HG02571 (cell line): Measurements from ENCODE around the gene SLC30A7.
"Not testable (repeated sequence)": the region's sequence is repeated elsewhere in the genome, so short reads cannot be mapped to it uniquely, and the experiment has no call there.

ENCODE experiments used
- ATAC-seq: cut with Tn5 transposase; IDR thresholded peaks from one replicate; pipeline ENCODE4 v1.9.1; 2021; ENCODE audit warnings: mild to moderate bottlenecking, moderate library complexity; ENCODE audit not compliant: unreplicated experiment

The SLC30A7 gene, protein sequence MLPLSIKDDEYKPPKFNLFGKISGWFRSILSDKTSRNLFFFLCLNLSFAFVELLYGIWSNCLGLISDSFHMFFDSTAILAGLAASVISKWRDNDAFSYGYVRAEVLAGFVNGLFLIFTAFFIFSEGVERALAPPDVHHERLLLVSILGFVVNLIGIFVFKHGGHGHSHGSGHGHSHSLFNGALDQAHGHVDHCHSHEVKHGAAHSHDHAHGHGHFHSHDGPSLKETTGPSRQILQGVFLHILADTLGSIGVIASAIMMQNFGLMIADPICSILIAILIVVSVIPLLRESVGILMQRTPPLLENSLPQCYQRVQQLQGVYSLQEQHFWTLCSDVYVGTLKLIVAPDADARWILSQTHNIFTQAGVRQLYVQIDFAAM

GRCh38 chr1:100895540-100896480, at the start of gene SLC30A7:
TSS of gene SLC30A7 (plus strand) at chr1:100896090. CDS start at chr1:100896263, 173 bp downstream.
- peak; percentile 77 for ATAC-seq

GRCh38 chr1:100847361-100848082, 48.4 kb upstream of the SLC30A7 start:
- ATAC-seq = no peak

GRCh38 chr1:100851726-100852125, 44.2 kb upstream of the SLC30A7 start:
- ATAC-seq = no peak

- ATAC-seq = no peak
These were observed 42.9 kb upstream of the SLC30A7 start for GRCh38 chr1:100852976-100853375.

DNA sequence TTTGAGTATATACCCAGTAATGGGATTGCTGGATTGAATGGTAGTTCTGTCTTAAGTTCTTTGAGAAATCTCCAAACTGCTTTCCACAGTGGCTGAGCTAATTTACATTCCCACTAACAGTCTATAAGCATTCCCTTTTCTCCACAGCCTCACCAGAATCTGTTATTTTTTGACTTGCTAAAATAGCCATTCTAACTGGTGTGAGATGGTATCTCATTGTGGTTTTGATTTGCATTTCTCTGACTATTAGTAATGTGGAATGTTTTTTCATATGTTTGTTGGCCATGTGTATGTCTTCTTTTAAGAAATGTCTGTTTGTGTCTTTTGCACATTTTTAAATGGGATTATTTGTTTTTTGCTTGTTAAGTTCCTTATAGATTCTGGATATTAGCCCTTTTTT, 40.8 kb upstream of the SLC30A7 start:
- not testable (repeated sequence) for ATAC-seq

DNA sequence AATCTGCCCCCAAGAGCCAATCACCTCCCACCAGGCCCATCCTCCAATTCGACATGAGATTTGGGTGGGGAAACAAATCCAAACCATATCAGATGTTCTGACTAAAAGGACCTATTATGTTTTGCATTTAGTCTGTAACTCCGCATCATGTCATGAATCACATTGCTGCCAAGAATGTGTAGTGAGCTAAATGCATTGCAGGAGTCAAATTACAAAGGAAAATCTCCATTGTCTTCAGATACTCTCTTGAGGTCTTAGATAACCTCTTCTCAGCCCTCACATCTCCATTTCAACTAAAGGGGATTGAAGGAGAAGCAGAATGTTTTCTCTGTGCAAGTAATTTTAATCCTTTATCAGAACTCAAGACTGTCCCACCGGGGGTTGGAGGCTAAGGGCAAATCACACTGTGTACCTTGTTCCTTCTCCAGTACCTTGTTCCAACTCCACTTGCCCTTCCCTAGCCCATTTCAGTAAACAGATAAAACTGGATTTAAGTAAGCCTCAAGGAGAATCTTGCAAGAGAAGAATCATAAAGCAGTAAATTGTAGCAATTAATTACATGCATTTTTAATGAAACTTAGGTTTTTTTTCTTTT, 35.4 kb upstream of the SLC30A7 start:
- no peak for ATAC-seq

- no peak for ATAC-seq
These were observed 34.5 kb upstream of the SLC30A7 start for GRCh38 chr1:100861379-100861778.

DNA sequence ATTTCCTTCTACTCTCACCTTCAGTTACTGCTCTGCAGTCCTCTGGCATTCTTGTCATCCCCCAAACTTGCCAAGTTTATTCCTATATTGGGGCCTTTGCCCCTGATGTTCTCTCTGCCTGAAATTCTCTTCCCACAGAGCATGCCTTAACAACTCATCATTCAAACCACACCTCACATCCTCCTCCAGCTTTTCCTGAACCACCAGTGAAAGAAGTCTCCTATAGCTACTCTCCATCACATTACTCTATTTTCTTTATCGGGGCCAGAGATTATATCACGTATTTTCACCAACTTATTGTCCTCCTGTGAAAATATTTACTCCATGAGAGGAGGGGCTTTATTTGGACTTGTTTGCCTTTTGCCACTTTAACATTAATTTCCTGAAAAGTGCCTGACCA, 33.3 kb upstream of the SLC30A7 start:
- no peak for ATAC-seq

GRCh38 chr1:100866041-100866900, 29.6 kb upstream of the SLC30A7 start:
- no peak for ATAC-seq

- ATAC-seq = no peak
These were observed 29.0 kb upstream of the SLC30A7 start for GRCh38 chr1:100866901-100867206.

DNA sequence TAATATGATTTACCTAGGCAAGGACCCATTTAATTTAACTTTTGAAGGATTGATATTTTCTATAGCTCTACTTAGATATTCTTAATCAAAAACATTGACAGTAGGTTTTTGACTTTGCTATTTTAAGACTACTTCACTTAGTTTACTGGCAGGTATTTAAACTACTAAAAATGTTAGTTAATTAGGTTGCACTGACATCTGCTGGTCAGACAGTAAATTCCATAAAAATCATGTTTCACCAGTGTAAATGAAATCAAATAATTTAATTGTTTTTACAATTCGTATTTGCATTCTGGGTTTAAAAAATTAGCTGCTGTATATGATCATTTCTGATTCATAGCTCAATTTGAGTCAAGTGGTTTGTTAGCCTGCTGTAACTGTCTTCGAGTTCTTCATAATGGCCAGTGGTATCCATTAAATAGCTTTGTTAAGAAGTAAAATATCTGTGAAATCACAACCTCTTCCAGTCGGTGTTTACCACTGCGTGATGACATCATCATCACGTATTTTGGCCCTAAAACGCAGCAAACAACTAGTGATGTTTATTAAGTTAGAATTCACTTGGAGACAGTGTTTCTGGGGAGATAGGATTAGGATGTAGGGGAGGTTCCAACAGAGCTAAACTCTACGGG, 27.4 kb upstream of the SLC30A7 start:
- ATAC-seq = no peak

DNA sequence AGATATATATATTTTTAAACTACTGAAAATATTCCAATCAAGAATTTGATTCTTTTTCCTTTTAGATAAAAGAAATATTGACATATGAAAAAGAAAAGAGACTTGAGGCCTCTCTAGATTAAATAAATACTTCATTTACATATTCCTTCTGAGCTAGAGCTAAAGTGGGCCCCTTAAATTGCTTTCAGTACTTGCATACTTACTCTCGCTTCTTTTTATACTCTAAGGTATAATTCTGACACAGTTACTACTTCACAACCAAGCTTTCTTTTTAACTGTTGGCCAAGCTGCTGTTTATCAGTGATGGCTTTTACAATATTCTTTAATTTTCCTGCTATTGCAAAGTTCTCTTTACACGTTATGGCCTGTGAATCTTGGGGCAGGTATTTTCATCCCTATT, 25.9 kb upstream of the SLC30A7 start:
- no peak for ATAC-seq

GRCh38 chr1:100874433-100874832, 21.5 kb upstream of the SLC30A7 start:
- ATAC-seq = no peak

DNA sequence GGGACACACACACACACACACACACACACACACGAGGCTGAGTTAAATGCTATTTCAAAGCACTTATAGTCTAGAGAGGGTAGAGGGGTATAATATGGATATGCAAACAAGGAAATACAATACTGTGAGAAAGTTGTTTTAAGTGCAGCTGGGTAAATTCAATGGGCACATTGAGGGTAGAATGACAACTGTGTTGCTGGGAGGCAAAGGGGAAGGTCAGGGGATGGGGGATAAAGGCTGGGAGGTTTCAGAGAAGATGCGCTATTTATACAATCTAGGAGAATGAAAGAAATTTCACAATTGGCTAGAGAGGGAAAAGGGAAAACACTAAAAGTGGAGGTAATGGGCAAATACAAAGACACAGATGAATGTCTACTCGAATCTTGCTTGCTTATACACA, 20.7 kb upstream of the SLC30A7 start:
- no peak for ATAC-seq

- no peak for ATAC-seq
These were observed 19.6 kb upstream of the SLC30A7 start for GRCh38 chr1:100876291-100876690.

DNA sequence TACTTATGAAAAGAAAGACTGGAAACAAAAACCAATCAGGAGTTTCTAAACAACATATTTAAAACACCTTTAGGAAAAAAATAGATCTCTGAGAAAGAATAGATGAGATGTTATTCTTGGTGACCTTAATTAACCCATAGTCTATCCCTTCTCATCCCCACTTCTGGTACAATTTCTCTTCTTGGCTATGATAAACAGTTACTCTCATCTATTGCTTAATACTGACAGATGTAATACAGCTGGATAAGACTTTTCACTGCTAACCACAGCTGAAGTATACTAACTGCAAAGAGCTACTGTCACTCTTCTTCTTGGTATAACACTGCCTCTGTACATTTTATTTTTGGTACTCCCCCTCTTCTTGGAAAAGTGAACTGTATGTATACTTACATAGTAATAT, 16.5 kb upstream of the SLC30A7 start:
- ATAC-seq = no peak

GRCh38 chr1:100881687-100882086, 14.2 kb upstream of the SLC30A7 start:
- ATAC-seq = no peak

DNA sequence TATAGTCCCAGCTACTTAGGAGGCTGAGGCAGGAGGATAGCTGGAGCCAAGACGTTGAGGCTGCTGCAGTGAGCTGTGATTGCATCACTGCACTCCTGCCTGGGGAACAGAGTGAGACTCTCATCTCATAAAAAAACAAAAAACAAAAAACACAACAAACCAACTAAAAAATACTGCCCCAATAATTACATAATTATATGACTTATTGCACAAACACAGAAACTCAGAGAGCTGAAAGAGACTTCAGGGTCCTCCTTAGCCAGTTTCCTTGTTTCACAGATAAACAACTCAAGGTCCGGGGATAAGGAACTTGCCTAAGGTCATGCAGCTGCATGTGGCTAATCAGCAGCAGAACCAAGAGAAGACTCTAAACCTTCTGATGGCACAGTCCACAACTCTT, 13.2 kb upstream of the SLC30A7 start:
- ATAC-seq = no peak

- no peak for ATAC-seq
These were observed 11.9 kb upstream of the SLC30A7 start for GRCh38 chr1:100883963-100884362.

DNA sequence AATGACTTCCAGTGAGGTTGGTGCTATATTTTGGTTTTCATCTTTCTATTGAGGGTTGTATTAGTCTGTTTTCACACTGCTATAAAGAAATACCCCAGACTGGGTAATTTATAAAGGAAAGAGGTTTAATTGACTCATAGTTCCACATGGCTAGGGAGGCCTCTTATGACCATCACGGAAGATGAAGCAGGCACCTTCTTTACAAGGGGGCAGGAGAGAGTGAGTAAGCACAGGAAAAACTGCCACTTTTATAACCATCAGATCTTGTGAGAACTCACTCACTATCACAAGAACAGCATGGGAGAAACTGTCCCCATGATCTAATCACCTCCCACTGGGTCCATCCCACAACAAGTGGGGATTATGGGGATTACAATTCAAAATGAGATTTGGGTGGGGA, 6.9 kb upstream of the SLC30A7 start:
- ATAC-seq = not testable (repeated sequence)
